Stimulated activated effector memory CD8-positive, alpha-beta T cell treated with anti-CD3 and anti-CD28 coated beads, Interleukin-12 subunit alpha, Interleukin-12 subunit beta, amount 100 ng/mL, for 72 hours (primary cell): ENCODE results near the gene PHLDB1.
A peak's percentile ranks its signal among the peaks of the same experiment; 100 is the strongest.
"Not testable (repeated sequence)": the region's sequence is repeated elsewhere in the genome, so short reads cannot be mapped to it uniquely, and the experiment has no call there.

Experiments
- ATAC-seq: fragments of 150-1000 bp; cut with Tn5 transposase; 2 replicates; pipeline ENCODE4 v1.10.0; 2021
- DNase-seq, 2 donors: peaks; one replicate each; pipeline ENCODE4 v3.0.0; 2021 to 2022; ENCODE audit warnings: low spot score in 2 of 2
- H3K27ac Mint-ChIP-seq: one replicate; pipeline ENCODE4 v1.8.0; 2022; ENCODE audit warnings: mild to moderate bottlenecking, mixed read lengths
- H3K36me3 Mint-ChIP-seq: one replicate; pipeline ENCODE4 v1.8.0; 2022; ENCODE audit warnings: mild to moderate bottlenecking, mixed read lengths
- H3K4me1 Mint-ChIP-seq: one replicate; pipeline ENCODE4 v1.8.0; 2022; ENCODE audit warnings: mixed read lengths
- H3K4me3 Mint-ChIP-seq: one replicate; pipeline ENCODE4 v1.8.0; 2022; ENCODE audit warnings: mild to moderate bottlenecking, mixed read lengths
- H3K9me3 Mint-ChIP-seq: one replicate; pipeline ENCODE4 v1.8.0; 2022; ENCODE audit warnings: mixed read lengths

The PHLDB1 gene

GRCh38 chr11:118596224-118597146 lies 10.9 kb upstream of the PHLDB1 start:
- Mint-ChIP-seq H3K4me1 (no peaks in the 10 kb centered on the region), H3K4me3 (no peak overlapping the region), H3K27ac (no peak overlapping the region), H3K36me3 (peaks cover 100% of the 10 kb centered on the region), H3K9me3 (no peaks in the 10 kb centered on the region)
- no peak for ATAC-seq
- no peak for DNase-seq

DNA sequence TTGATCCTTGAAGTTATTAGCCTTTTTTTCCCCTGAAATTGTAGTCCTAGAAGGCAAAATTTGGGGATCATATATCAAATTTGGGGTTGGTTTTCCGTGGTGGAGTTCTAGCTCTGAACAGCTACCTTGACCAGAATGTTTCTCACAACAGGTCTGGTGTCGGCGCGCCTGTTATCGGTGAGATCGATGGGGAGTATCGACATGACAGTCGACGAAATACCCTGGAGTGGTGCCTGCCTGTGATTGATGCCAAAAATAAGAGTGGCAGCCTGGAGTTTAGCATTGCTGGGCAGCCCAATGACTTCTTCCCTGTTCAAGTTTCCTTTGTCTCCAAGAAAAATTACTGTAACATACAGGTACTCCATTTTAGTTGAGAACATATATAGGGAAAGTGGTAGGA lies 9.9 kb upstream of the PHLDB1 start:
- DNase-seq, result no peak
- no peak for ATAC-seq
- H3K36me3 Mint-ChIP-seq, result peaks cover 100% of the 10 kb centered on the region
- no peak overlapping the region for H3K27ac Mint-ChIP-seq
- H3K9me3 Mint-ChIP-seq, result no peaks in the 10 kb centered on the region
- H3K4me3 Mint-ChIP-seq, result no peak overlapping the region
- H3K4me1 Mint-ChIP-seq, result no peaks in the 10 kb centered on the region

- Mint-ChIP-seq H3K36me3 (peaks cover 61% of the 10 kb centered on the region), H3K4me3 (no peak overlapping the region), H3K4me1 (peaks cover 6% of the 10 kb centered on the region), H3K27ac (no peak overlapping the region), H3K9me3 (no peaks in the 10 kb centered on the region)
- ATAC-seq, result no peak
- no peak for DNase-seq
These were observed 5.1 kb upstream of the PHLDB1 start for GRCh38 chr11:118602331-118602730.

- not testable (repeated sequence) for H3K4me1 Mint-ChIP-seq, H3K9me3 Mint-ChIP-seq, DNase-seq, ATAC-seq, H3K4me3 Mint-ChIP-seq
- H3K36me3 Mint-ChIP-seq, result peaks cover 51% of the 10 kb centered on the region
- peak overlapping the region; percentile 39 for H3K27ac Mint-ChIP-seq
These were observed 3.7 kb upstream of the PHLDB1 start for GRCh38 chr11:118603709-118604108.

DNA sequence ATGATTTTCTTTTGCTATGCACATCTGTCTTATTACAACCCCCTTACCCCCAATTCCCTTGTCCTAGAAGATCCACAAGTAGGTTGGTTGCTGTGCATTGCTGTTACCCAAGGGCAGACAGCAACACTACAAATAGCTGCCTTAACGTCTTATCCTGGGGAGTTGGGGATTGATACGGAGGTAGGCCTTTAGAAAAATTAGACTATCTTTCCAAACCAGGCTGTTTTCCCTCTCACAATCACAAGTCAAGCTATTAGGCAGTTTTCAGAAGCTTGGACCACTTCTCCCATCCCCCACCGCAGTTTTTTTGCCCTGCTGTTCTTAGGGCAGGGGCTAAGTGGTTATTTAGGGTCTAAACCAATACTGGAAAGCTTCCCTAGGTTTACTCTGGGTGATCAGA lies 2.8 kb upstream of the PHLDB1 start:
- ATAC-seq (no peak), DNase-seq (no peak)
- Mint-ChIP-seq H3K4me1 (peaks cover 19% of the 10 kb centered on the region), H3K4me3 (no peak overlapping the region), H3K36me3 (peaks cover 45% of the 10 kb centered on the region), H3K27ac (peak overlapping the region; percentile 39), H3K9me3 (no peaks in the 10 kb centered on the region)

DNA sequence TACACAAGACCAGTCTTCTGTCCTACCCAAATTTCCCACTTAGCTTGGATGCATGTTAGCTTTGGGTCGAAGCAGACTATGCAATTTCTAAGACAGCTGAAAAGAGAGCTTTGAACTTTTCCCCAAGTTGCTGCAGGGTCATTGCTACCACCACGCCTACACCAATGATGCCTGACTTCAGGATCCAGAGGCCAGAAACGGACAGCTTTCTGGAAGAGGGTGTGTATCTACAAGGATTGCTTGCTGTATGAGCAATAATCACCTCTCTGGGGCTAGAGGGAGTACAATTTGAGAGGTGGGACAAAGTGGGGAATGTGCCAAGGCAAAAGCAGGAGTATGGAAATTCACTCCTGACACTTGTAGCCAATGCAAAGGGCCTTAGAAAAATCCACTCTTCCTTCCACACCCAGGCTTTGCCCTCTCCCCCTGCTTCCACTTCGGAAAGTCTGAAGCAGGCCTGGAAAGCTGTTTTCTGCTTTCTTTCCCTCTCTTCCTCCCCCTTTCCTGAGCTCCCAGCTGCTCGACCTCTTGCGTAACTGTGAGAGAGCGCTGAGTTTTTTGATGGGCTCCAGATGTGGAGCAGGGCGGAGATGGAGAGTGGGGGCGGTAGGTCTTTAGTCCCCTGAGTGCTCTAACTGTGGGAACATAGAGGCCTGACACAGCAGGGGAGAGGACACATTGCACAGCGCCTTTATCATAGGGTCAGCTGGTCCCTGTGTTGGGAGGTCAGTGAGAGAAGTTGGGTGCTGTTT lies 2.1 kb upstream of the PHLDB1 start:
- no peak for DNase-seq
- peaks cover 26% of the 10 kb centered on the region for H3K4me1 Mint-ChIP-seq
- H3K4me3 Mint-ChIP-seq, result no peak overlapping the region
- H3K9me3 Mint-ChIP-seq, result no peaks in the 10 kb centered on the region
- H3K36me3 Mint-ChIP-seq, result peaks cover 38% of the 10 kb centered on the region
- no peak overlapping the region for H3K27ac Mint-ChIP-seq
- ATAC-seq, result no peak

GRCh38 chr11:118606157-118606843 lies 1.1 kb upstream of the PHLDB1 start:
- no peaks in the 10 kb centered on the region for H3K9me3 Mint-ChIP-seq
- H3K27ac Mint-ChIP-seq, result peak overlapping the region; percentile 33
- peaks cover 28% of the 10 kb centered on the region for H3K36me3 Mint-ChIP-seq
- peak overlapping the region; percentile 77 for H3K4me3 Mint-ChIP-seq
- DNase-seq (no peak), ATAC-seq (no peak)
- peaks cover 31% of the 10 kb centered on the region for H3K4me1 Mint-ChIP-seq

DNA sequence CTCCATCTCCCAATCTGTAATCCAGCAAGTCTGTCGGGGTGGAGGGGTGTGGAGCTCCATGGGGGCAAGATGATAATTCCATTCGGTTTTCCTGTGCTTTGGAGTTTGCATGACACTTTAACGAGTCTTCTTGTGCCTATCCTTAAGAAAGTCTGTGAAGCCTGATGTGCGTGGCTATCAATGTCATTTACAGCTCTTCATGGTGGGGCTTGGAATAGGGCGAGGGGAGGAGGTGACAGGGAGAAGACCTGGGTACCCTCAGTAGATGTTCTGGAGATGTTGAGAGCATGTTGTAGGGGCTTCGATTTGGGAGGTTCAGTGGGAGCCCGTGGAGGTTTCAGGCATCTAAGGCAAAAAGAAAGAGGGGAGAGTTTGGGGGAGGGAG lies 579 bp upstream of the PHLDB1 start:
- DNase-seq (no peak), ATAC-seq (no peak)
- Mint-ChIP-seq H3K9me3 (no peaks in the 10 kb centered on the region), H3K4me3 (peak overlapping the region; percentile 77), H3K27ac (peak overlapping the region; percentile 33), H3K4me1 (peaks cover 33% of the 10 kb centered on the region), H3K36me3 (peaks cover 22% of the 10 kb centered on the region)

- H3K36me3 Mint-ChIP-seq, result peaks cover 7% of the 10 kb centered on the region
- H3K9me3 Mint-ChIP-seq, result no peaks in the 10 kb centered on the region
- H3K27ac Mint-ChIP-seq, result peak overlapping the region; percentile 43
- DNase-seq, result peak; percentile 44 to 80
- H3K4me1 Mint-ChIP-seq, result peaks cover 33% of the 10 kb centered on the region
- H3K4me3 Mint-ChIP-seq, result peak overlapping the region; percentile 77
- peak; percentile 70 for ATAC-seq
These were observed 1.2 kb downstream of the PHLDB1 start for GRCh38 chr11:118608360-118609227.

DNA sequence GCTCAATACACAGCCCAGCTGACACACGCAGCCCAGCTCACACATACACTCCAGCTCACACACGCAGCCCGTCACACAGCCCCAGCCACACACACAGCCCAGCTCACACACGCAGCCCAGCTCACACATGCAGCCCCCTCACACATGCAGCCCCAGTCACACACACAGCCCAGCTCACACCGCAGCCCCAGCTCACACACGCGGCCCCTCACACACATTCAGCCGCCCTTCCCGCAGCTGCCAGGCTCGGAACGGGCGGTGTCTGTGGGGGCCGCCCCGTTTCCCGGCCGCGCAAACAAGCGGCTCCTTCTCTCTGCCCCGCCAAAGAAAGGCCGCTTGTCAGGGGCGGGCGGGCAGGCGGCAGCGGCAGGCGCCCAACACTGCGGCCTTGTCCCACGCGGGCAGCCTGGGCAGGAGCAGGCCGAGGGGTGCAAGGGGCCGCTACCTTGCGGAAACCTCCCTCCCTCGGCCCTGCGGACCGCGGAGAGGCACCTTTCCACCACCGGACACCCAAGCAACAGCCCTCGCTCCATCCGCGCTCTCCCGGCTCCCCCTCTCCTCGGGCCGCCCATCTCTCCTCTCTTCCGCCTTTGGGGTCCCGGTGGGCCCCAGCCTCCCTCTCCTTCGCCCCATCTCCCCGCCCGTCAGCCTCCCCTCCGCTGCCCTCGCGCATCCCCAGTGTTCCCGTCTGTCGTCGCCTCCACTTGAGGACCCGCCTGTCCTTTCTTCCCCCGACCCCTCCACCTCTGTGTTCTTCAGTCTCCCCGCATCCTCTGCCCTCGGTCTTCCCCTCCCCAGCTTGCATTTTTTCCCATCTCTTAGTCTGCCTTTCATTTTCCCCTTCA lies 2.2 kb downstream of the PHLDB1 start:
- ATAC-seq, result peak; percentile 18
- Mint-ChIP-seq H3K9me3 (no peaks in the 10 kb centered on the region), H3K36me3 (peaks cover 7% of the 10 kb centered on the region), H3K4me3 (peak overlapping the region; percentile 77), H3K4me1 (peaks cover 33% of the 10 kb centered on the region), H3K27ac (peak overlapping the region; percentile 43)
- DNase-seq, result peak; percentile 19 to 61

GRCh38 chr11:118610225-118610772 lies 2.9 kb downstream of the PHLDB1 start:
- Mint-ChIP-seq H3K36me3 (peaks cover 7% of the 10 kb centered on the region), H3K4me3 (peak overlapping the region; percentile 77), H3K4me1 (peaks cover 33% of the 10 kb centered on the region), H3K27ac (peak overlapping the region; percentile 43), H3K9me3 (no peaks in the 10 kb centered on the region)
- DNase-seq (peak; percentile 13 to 66), ATAC-seq (no peak)

DNA sequence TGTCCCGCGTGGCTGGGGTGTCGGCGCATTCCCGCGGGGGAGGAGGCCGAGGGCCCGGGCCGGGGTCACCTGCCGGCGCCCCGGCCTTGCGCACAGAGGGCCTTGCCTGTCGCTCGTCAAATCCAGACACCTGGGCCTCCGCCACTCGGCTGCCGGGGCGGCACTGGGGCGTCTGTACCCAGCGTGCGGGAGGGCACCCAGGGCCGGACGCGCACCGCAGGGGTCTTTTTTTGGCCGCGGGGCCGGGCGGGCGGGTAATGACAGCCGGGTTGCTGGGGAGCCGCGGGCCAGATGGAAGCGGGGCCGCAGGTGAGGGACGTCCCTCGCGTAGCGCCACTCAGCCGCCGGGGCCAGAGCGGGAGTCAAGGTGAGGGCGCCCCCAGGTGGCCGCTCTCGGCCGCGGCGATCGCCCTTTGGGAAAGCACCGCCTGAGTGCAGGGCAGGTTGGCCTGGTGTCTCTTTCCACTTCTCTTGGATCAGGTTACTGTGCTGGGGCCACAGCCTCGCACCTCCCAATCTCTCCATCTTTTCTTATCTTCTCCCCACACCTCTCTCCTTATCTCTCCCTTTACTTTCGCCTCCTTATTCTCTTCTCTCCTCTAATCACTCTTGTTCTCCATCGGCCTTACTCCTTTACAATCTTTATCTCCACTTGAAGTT lies 3.5 kb downstream of the PHLDB1 start:
- Mint-ChIP-seq H3K27ac (peak overlapping the region; percentile 43), H3K36me3 (peaks cover 7% of the 10 kb centered on the region)
- DNase-seq, result peak; percentile 93 to 94

DNA sequence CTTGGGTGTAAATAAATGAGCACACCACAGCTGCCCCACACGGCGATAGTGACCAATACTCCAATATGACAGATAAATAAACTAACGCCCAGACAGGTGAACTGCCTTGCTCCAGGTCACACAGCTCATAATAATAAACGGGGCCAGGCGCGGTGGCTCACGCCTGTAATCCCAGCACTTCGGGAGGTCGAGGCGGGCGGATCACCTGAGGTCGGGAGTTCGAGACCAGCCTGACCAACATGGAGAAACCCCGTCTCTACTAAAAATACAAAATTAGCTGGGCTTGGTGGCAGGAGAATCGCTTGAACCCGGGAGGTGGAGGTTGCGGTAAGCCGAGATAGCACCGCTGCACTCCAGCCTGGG lies 4.0 kb downstream of the PHLDB1 start:
- peak overlapping the region; percentile 77 for H3K4me3 Mint-ChIP-seq
- peak overlapping the region; percentile 8 for H3K27ac Mint-ChIP-seq

More for the DNA sequence above, 3.5 kb downstream of the PHLDB1 start:
- Mint-ChIP-seq H3K9me3 (no peaks in the 10 kb centered on the region), H3K4me3 (peak overlapping the region; percentile 77), H3K4me1 (peaks cover 33% of the 10 kb centered on the region)
- peak; percentile 78 for ATAC-seq

More for the DNA sequence above, 4.0 kb downstream of the PHLDB1 start:
- ATAC-seq, DNase-seq, H3K36me3 Mint-ChIP-seq, H3K9me3 Mint-ChIP-seq: not testable (repeated sequence)
- H3K4me1 Mint-ChIP-seq, result peaks cover 33% of the 10 kb centered on the region
